NOMO-1 treated with DMSO at 0.1 percent for 48 hours (cell line): ENCODE results near the gene EFNA3.
A peak's percentile ranks its signal among the peaks of the same experiment; 100 is the strongest.

Experiments used
- DNase-seq: peaks from one replicate; lab custom pipeline; 2025; ENCODE audit not compliant: unreplicated experiment; lab: John Stamatoyannopoulos, UW

EFNA3 gene, protein sequence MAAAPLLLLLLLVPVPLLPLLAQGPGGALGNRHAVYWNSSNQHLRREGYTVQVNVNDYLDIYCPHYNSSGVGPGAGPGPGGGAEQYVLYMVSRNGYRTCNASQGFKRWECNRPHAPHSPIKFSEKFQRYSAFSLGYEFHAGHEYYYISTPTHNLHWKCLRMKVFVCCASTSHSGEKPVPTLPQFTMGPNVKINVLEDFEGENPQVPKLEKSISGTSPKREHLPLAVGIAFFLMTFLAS

DNA sequence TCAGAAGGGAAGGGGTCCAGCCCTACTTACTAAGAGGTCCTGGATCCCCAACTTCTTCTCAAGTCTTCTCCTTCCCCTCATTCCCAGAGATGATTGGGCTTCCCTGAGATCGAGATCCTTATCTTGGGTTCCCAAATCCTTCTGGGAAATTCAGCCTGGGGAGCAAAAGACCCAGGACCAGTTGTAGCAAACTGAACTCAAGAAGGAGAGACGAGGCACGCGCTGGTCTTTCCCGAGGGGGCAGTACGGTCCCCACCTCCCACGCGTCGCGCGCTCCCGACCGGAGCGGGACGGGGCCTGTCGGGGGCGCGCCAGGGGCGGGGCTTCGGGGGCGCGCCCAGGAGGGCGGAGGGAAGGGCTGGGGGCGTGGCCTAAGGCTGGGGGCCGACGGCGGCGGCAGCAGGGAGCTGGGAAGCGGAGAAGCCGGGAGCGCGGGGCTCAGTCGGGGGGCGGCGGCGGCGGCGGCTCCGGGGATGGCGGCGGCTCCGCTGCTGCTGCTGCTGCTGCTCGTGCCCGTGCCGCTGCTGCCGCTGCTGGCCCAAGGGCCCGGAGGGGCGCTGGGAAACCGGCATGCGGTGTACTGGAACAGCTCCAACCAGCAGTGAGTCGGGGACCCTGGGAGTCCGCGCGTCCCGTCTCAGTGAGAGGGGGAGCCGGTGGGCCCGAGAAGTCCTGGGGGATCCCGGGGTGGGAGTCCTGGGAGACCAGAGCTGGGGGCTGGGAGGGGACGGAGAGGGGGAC, at the start of gene EFNA3:
Gene EFNA3, plus strand, starts transcription at position 369 of the 741 bp plus-strand sequence. Its CDS starts 105 bp downstream, at position 474.
- DNase-seq, result peak; percentile 17

DNA sequence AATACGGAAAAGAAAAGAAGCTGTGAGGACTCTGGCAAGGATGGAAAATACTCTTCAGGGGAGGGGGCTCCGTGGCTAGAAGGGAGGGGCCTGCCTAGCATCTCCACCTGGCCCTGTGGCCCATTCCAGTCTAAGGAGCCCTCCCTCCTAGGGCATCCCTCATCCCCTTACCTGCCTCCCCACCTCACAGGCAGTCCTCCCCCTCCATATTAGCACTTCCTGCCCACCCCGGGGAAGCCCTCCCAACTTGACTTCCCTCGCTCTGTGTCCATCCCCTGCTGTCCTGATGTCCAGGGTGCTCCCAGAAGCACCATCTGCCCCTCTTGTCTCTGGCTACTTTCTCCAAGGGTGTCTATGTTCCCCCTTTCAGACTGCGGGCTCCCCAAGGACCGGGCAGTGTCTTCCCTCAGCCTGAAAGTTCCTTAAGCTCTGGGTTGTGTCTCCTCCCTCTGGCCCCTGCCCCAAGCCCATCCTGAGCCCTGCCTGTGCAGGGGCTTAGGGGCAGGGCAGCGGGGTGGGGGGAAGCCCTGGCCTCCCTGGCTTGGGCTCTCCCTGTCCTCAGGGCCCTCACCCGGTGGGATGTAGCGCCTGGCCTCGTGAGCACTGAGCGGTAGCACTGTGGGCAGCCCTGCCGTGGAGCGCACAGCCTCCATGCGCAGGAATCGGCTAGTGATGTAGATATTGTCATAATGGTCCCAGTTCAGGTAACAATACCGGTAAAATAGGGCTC, 49.0 kb upstream of the EFNA3 start:
- no peak for DNase-seq

DNA sequence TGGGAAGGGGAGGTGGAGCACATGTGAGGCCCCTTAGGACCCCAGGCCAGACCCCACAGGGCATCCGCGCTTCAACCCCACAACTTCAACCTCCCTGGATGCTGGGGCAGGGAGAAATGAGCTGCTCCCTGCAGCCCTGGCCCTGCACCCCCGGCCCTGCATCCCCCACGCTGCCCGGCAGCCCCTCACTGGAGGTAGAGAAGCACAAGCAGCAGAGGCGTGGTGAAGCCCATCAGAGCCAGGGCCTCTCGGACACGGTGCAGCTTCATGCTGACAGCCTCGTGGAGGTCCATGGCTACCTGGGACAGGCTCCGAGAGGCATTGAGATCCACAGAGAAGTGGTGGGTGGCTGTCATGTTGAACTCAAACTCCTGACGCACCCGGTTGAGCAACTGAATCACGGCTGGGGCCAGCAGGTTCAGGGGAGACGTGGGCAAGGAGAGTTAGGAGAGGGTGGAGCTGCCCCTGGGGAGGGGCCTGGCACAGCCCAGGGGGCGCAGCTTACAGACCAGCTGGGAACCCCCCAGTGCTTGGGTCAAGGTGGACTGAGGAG, 48.3 kb upstream of the EFNA3 start:
- no peak for DNase-seq

DNA sequence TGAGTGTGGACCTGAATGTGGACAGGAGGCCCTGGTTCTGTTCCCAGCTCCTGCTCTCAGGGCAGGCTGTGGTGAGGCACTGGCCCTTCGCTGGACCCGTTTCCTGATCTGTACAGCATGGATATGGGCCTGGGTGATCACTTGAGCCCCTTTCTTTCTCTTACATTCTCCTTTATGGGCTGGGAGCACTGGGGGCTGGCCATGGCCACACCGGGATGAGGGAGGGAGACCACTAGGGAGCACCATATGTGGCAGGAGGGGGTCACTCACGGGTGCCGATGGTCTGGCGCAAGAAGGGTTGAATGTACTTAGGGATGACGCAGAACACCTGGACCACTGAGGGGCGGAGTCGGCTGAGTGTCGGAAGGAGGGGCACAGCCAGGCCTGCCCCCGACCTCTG, 47.7 kb upstream of the EFNA3 start:
- DNase-seq, result no peak

DNA sequence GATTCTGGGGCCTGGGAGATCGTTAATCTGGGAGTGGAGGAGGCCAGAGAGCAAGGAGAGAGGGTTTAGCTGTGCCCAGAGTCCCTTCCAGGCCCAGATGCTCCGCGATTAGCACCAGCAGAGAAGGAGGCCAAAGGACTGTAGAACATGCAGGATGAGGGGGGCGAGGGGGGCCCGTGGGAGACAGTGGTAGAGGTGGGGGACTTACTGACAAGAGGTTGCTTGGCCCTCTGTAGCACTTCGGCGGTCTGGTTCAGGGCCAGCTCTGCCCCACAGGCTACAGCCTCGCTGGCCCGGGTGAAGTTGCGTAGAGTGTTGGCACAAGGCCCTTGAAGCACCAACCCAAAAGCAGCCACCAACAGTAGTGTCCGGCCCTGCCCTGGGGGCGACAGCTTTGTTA, 45.8 kb upstream of the EFNA3 start:
- no peak for DNase-seq

DNA sequence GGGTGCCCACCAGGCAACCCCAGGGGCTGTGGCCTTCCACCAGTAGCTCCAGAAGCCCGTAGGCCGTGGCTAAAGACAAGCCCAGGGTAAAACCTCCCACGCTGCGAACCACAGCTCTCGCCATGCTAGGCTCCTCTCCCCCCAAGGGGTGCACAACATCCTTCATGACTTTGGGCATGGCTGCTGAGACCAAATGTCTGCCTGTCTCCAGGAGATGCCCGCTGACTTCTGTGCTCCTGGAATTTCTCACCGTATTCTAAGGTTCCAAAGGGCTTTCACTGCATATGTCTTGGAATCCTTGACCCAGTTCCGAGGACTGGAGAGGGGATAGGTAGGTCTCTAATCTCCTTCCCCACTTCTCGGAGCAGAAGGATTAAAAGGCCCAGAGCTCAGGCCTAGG, 45.1 kb upstream of the EFNA3 start, which contains the start of the genes DCST1 and DCST2:
Gene DCST1, plus strand, starts transcription at position 301 of the 400 bp plus-strand sequence. CDS start 213 bp downstream, outside the sequence.
Gene DCST2, minus strand, starts transcription at position 258 of the 400 bp plus-strand sequence. Its CDS starts 80 bp downstream, at position 178.
- DNase-seq, result no peak

GRCh38 chr1:155034318-155035208, 44.1 kb upstream of the EFNA3 start:
- DNase-seq, result no peak

GRCh38 chr1:155035936-155036335, 42.7 kb upstream of the EFNA3 start:
- DNase-seq, result no peak

GRCh38 chr1:155037043-155037442, 41.6 kb upstream of the EFNA3 start:
- no peak for DNase-seq

- DNase-seq, result no peak
Observed at GRCh38 chr1:155037851-155038441, 40.7 kb upstream of the EFNA3 start.

DNA sequence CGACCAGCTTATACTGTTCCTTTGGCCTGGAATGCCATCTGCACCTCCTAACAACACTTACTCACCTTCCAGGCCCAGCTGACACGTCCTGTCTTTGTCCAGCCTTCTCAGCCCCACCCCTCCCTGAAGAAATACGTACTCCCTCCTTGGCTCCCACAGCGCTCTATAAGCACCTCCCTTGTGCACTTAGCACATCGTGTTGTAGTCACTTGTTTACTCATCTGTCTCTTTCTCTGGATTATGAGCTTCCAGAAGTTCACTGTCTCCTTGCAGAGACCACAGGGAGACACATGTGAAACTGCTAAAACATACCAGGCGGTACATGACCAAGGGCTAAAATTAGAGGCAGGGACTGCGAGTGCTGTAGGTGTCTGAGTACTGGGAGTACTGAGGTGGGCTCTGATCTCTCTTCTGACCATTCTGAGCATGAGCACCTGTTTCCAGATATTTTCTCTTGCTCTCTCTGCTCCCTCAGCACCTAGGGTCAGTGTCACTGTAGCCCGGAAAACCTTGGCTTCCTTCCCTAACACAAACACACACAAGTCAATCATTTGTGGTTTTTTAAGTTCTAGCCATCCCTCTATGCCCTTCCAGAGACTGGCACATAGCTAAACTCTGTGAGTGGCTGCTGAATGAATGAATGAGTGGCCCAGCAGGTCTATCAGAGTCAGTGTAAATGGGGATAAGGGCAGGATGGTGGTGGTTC, 39.9 kb upstream of the EFNA3 start:
- no peak for DNase-seq

DNA sequence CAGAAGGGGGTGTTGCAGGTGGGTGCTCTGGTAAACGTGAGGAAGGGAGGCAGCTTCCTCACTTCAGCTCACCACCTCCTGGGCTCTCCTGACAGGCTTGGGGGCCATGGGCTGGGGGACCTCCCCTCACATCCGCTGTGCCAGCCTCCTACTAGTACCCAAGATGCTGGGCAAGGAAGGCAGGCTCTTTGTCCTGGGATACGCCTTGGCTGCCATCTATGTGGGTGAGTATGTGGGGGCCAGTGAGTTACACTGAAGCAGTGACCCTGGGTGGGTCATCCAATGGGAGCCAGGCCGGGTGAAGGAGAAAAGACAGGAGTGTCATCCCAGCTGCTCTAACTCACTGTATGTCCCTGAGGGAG, 39.3 kb upstream of the EFNA3 start:
- DNase-seq, result no peak

GRCh38 chr1:155040358-155041093, 38.1 kb upstream of the EFNA3 start:
- no peak for DNase-seq

GRCh38 chr1:155042789-155043188, 35.8 kb upstream of the EFNA3 start:
- DNase-seq, result no peak

DNA sequence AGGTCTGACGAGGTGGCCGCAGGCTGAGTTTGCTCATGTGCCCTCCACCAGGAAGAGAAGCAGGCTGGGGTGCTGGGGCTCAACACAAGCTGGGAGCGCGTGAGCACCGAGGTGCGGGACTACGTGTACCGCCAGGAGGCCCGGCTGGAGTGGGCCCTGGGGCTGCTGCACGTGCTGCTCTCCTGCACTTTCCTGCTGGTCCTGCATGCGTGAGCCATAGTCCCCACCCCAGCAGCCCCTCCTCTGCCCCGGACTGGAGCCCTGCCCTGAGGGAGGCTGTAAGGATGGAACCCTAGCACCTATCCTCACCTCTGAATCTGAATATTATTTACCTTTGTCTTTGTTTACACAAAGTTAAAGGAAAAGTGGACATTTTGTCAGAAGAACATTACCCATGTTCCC, 35.3 kb upstream of the EFNA3 start:
- no peak for DNase-seq

- no peak for DNase-seq
Observed at GRCh38 chr1:155043793-155044192, 34.8 kb upstream of the EFNA3 start.

DNA sequence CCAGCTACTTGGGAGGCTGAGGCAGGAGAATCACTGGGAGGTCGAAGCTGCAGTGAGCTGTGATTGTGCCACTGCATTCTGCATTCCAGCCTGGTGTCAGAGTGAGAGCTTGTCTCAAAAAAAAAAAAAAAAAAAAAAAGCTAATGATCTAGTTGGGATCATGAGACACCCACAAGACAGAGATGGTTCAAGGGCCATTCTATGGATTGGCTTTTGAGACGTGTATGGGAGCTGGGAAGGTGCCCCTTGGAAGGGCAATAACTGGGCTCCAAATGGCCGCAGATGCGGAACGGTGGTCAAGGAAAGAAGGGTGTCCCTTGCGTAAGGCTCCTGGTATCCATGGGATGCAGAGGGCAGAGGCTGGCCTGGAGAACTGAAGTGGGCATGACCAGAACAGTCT, 34.3 kb upstream of the EFNA3 start:
- DNase-seq, result no peak

DNA sequence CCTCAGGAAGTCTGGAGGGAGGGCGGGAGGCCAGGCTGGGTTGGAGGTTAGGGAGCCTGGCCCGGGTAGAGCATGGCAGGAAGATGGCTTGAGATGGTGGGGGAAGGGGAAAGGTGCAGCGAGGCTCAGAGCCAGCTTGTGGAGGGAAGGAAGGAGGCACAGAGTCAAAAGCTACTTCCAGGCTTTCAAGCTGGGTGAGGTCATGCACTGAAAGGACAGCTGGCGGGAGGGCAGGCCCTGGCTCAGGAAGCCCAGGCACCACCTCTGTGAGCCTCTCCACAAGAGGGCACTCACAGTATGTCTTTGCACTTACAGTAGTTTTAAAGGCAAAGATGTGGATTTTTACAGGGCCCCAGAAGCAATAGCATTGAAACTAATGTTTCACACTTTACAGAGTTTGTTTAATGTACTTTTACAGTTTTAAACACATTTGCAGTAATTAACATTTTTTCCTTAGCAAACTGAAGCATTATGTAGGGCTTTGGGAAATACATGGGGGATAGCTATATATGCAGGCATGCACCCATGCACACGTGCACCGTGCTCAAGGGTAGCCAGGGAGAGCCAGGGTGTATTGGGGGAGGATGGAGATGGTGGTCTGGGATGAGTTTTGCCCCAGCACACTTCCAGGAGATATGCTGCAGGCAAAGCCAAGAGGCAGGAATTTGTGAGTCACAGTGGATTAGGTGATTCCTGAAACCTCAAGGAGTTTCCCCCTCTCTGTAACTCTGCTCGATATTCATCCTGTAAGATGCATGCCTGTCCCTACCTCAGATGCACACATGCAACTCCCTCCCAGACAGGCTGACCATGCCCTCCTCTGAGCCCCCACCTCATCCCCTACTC, 33.6 kb upstream of the EFNA3 start:
- peak; percentile 69 for DNase-seq
